ENCODE measurements around the gene UNK.
"Not testable (repeated sequence)": the region's sequence is repeated elsewhere in the genome, so short reads cannot be mapped to it uniquely, and the experiment has no call there.

Gene UNK

GRCh38 chr17:75868730-75869281 lies 84.2 kb downstream of the UNK start:
- in situ Hi-C loops (cut with MboI; ENCODE audit: low sequenced_read_pairs): not testable (repeated sequence)

GRCh38 chr17:75869282-75870141 lies 84.9 kb downstream of the UNK start:
- in situ Hi-C loops (cut with MboI; ENCODE audit: low sequenced_read_pairs): no loop called here

GRCh38 chr17:75870228-75870627 lies 85.6 kb downstream of the UNK start:
- in situ Hi-C loops (cut with MboI; ENCODE audit: low sequenced_read_pairs): not testable (repeated sequence)

- in situ Hi-C loops (cut with MboI; ENCODE audit: low sequenced_read_pairs): no loop called here
Observed at GRCh38 chr17:75872434-75873351, 88.1 kb downstream of the UNK start.

GRCh38 chr17:75873587-75874322 lies 89.1 kb downstream of the UNK start:
- in situ Hi-C loops (cut with MboI; ENCODE audit: low sequenced_read_pairs): no loop called here

GRCh38 chr17:75874323-75875181 lies 89.9 kb downstream of the UNK start:
- in situ Hi-C loops (cut with MboI; ENCODE audit: low sequenced_read_pairs): no loop called here

All from HL-60/S4 treated with phorbol 12-myristate 13-acetate at 8.2 ng/mL for 4 days and 3 days (cell line).